ENCODE results near the gene KLHL6.
"Not testable (repeated sequence)": the region's sequence is repeated elsewhere in the genome, so short reads cannot be mapped to it uniquely, and the experiment has no call there.

Gene KLHL6

DNA sequence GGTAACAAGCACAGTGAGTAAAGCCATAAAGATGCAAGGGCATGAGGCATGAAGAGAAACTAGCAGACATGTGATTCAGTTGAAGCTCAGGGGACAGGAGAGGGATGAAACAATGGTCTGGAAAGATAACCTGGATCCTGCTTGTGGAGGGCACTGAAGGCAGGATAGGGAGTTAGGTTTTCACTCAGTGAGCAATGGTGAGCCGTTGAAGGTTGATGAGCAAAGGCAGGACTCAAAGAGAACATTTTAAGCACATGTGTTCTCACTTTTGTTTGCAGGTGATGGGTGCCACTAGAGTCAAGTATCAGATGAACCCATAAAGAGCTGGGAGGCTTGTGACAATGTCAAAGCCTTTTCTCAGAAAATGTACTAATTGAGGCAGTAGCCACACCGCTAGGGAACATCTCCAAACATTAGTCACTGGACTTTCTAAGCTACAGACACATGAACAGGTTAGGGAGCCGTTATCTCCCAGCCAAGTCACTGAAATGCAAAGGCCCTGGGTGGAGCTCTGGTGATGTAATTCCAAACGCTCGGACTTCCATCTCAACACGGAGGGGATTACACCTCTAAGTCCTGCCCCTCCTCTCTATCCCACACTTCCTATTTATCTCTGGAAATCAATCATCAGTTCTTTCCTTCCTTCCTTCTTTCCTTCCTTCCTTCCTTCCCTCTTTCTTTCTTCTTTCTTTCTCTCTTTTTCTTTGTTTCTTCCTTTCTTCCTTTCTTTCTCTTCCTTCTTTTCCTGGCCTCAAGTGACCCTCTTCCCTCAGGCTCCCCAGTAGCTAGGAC, 22.7 kb downstream of the KLHL6 start:
- H3K9me3 Mint-ChIP-seq, result no peaks in the 10 kb centered on the region
- no peaks in the 10 kb centered on the region for H3K27me3 Mint-ChIP-seq (ENCODE audit: low read depth)
- peaks cover 31% of the 10 kb centered on the region for H3K4me1 Mint-ChIP-seq (ENCODE audit: low read depth)
- H3K27ac Mint-ChIP-seq, result peak overlapping the region; percentile 43
- no peak for DNase-seq (ENCODE audit: low spot score)
- H3K4me3 Mint-ChIP-seq, result no peak overlapping the region
- H3K36me3 Mint-ChIP-seq (ENCODE audit: low read depth), result peaks cover 29% of the 10 kb centered on the region

DNA sequence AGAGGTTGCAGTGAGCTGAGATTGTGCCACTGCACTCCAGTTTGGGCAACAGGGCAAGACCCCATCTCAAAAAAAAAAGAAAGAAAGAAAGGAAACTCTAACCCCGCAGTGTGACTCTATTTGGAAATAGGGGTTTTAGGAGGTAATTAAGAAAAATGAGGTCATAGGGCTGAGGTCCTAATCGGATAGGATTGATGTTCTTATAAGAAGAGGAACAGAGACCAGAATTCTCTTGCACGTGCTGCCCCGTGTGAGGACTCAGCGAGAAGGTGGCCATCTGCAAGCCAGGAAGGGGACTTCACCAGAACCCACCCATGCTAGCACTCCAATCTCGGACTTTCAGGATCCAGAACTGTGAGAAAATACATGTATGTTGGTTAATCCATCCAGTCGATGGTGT, 25.8 kb downstream of the KLHL6 start:
- no peaks in the 10 kb centered on the region for H3K9me3 Mint-ChIP-seq
- no peak overlapping the region for H3K27ac Mint-ChIP-seq
- no peak overlapping the region for H3K4me3 Mint-ChIP-seq
- no peaks in the 10 kb centered on the region for H3K27me3 Mint-ChIP-seq (ENCODE audit: low read depth)
- H3K36me3 Mint-ChIP-seq (ENCODE audit: low read depth), result peaks cover 51% of the 10 kb centered on the region
- no peak for DNase-seq (ENCODE audit: low spot score)
- peaks cover 46% of the 10 kb centered on the region for H3K4me1 Mint-ChIP-seq (ENCODE audit: low read depth)

- H3K4me1 Mint-ChIP-seq (ENCODE audit: low read depth), result peaks cover 46% of the 10 kb centered on the region
- H3K4me3 Mint-ChIP-seq, result no peak overlapping the region
- H3K9me3 Mint-ChIP-seq, result no peaks in the 10 kb centered on the region
- H3K27me3 Mint-ChIP-seq (ENCODE audit: low read depth), result no peaks in the 10 kb centered on the region
- DNase-seq (ENCODE audit: low spot score), result no peak
- peaks cover 57% of the 10 kb centered on the region for H3K36me3 Mint-ChIP-seq (ENCODE audit: low read depth)
- H3K27ac Mint-ChIP-seq, result no peak overlapping the region
Measured at GRCh38 chr3:183529185-183529584, 26.3 kb downstream of the KLHL6 start.

DNA sequence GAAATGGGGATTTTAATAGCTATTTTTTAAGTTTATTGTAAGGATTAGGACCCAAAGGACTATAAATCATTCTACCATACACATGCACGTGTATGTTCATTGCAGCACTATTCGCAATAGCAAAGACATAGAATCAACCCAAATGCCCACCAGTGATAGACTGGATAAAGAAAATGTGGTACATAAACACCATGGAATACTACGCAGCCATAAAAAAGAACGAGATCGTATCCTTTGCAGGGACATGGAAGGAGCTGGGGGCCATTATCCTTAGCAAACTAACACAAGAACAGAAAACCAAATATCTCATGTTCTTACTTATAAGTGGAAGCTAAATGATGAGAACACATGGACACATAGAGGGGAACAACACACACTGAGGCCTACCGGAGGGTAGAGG, 26.7 kb downstream of the KLHL6 start:
- not testable (repeated sequence) for H3K9me3 Mint-ChIP-seq; H3K4me3 Mint-ChIP-seq; DNase-seq (ENCODE audit: low spot score); H3K27ac Mint-ChIP-seq; H3K27me3 Mint-ChIP-seq (ENCODE audit: low read depth)
- Mint-ChIP-seq H3K36me3 (ENCODE audit: low read depth) (peaks cover 57% of the 10 kb centered on the region), H3K4me1 (ENCODE audit: low read depth) (peaks cover 45% of the 10 kb centered on the region)

GRCh38 chr3:183527428-183528379, 27.8 kb downstream of the KLHL6 start:
- no peak for DNase-seq (ENCODE audit: low spot score)
- H3K4me1 Mint-ChIP-seq (ENCODE audit: low read depth), result peaks cover 39% of the 10 kb centered on the region
- H3K27me3 Mint-ChIP-seq (ENCODE audit: low read depth), result no peaks in the 10 kb centered on the region
- H3K9me3 Mint-ChIP-seq, result no peaks in the 10 kb centered on the region
- H3K4me3 Mint-ChIP-seq, result peak overlapping the region; percentile 70
- H3K36me3 Mint-ChIP-seq (ENCODE audit: low read depth), result peaks cover 65% of the 10 kb centered on the region
- peak overlapping the region; percentile 81 for H3K27ac Mint-ChIP-seq

GRCh38 chr3:183526838-183527427, 28.6 kb downstream of the KLHL6 start:
- Mint-ChIP-seq H3K9me3 (no peaks in the 10 kb centered on the region), H3K4me3 (peak overlapping the region; percentile 70), H3K36me3 (ENCODE audit: low read depth) (peaks cover 64% of the 10 kb centered on the region), H3K27ac (peak overlapping the region; percentile 81), H3K27me3 (ENCODE audit: low read depth) (no peaks in the 10 kb centered on the region), H3K4me1 (ENCODE audit: low read depth) (peaks cover 35% of the 10 kb centered on the region)
- DNase-seq (ENCODE audit: low spot score), result no peak

DNA sequence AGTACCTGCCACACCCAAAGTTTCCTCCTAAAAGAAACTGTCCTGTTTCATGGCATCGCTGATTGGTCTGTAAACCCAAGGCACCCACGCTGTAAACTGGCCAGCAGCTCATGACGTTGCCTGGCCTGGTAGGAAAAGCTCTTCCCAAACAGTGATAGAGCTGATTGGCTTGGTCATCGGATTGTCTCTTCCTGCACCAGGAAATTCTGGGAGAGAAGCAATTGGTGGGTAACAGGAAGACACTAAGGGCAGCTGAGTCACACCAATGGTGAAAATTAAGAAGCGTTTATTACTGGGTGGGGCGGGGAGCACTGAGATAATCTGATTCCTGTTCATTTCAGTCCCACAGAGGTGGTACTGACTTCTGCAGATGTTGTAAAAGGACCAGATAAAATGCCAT, 31.0 kb downstream of the KLHL6 start:
- no peak overlapping the region for H3K4me3 Mint-ChIP-seq
- H3K9me3 Mint-ChIP-seq, result no peaks in the 10 kb centered on the region
- H3K27me3 Mint-ChIP-seq (ENCODE audit: low read depth), result no peaks in the 10 kb centered on the region
- H3K36me3 Mint-ChIP-seq (ENCODE audit: low read depth), result peaks cover 59% of the 10 kb centered on the region
- DNase-seq (ENCODE audit: low spot score), result no peak
- H3K4me1 Mint-ChIP-seq (ENCODE audit: low read depth), result peaks cover 38% of the 10 kb centered on the region
- H3K27ac Mint-ChIP-seq, result peak overlapping the region; percentile 26

DNA sequence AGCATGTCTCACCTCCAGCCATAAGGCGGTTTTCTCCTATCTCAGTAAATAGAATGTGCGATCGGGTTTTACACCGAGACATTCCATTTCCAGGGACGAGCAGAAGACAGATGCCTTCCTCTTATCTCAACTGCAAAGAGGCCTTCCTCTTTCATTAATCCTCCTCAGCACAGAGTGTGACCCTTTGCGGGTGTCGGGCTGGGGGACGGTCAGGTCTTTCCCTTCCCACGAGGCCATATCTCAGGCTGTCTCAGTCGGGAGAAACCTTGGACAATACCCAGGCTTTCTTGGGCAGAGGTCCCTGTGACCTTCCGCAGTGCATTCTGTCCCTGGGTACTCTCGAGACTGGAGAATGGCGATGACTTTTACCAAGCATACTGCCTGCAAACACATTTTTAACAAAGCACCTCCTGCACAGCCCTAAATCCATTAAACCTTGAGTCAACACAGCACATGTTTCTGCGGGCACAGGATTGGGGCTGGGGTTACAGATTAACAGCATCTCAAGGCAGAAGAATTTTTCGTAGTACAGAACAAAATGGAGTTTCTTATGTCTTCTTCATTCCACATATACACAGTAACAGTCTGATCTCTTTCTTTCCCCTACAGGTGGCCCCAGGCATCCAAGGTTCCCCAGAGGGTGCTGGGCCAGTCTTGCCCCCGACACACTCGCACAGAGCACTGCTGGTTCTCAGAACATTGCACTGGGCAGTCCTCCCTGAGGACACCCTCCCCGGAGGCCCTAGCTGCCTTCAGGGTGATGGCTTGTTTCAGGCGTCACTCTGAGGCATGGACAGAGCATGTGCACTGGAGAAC, 34.6 kb downstream of the KLHL6 start:
- Mint-ChIP-seq H3K36me3 (ENCODE audit: low read depth) (peaks cover 47% of the 10 kb centered on the region), H3K27ac (peak overlapping the region; percentile 34), H3K4me1 (ENCODE audit: low read depth) (peaks cover 43% of the 10 kb centered on the region)
- not testable (repeated sequence) for H3K27me3 Mint-ChIP-seq (ENCODE audit: low read depth); DNase-seq (ENCODE audit: low spot score); H3K9me3 Mint-ChIP-seq; H3K4me3 Mint-ChIP-seq

GRCh38 chr3:183520295-183520694, 35.2 kb downstream of the KLHL6 start:
- Mint-ChIP-seq H3K27ac (peak overlapping the region; percentile 2), H3K4me1 (ENCODE audit: low read depth) (peaks cover 43% of the 10 kb centered on the region), H3K36me3 (ENCODE audit: low read depth) (peaks cover 44% of the 10 kb centered on the region)
- DNase-seq (ENCODE audit: low spot score); H3K9me3 Mint-ChIP-seq; H3K27me3 Mint-ChIP-seq (ENCODE audit: low read depth); H3K4me3 Mint-ChIP-seq: not testable (repeated sequence)

- Mint-ChIP-seq H3K4me3 (no peak overlapping the region), H3K4me1 (ENCODE audit: low read depth) (peaks cover 44% of the 10 kb centered on the region), H3K27ac (peak overlapping the region; percentile 2), H3K27me3 (ENCODE audit: low read depth) (no peaks in the 10 kb centered on the region), H3K9me3 (no peaks in the 10 kb centered on the region), H3K36me3 (ENCODE audit: low read depth) (peaks cover 44% of the 10 kb centered on the region)
- no peak for DNase-seq (ENCODE audit: low spot score)
Measured at GRCh38 chr3:183519891-183520290, 35.6 kb downstream of the KLHL6 start.

- Mint-ChIP-seq H3K9me3 (no peaks in the 10 kb centered on the region), H3K27ac (peak overlapping the region; percentile 90), H3K4me3 (peak overlapping the region; percentile 72), H3K36me3 (ENCODE audit: low read depth) (peaks cover 42% of the 10 kb centered on the region), H3K4me1 (ENCODE audit: low read depth) (peaks cover 53% of the 10 kb centered on the region), H3K27me3 (ENCODE audit: low read depth) (no peaks in the 10 kb centered on the region)
- DNase-seq (ENCODE audit: low spot score), result no peak
Measured at GRCh38 chr3:183518491-183519251, 36.8 kb downstream of the KLHL6 start.

GRCh38 chr3:183517607-183518006, 37.9 kb downstream of the KLHL6 start:
- Mint-ChIP-seq H3K9me3 (no peaks in the 10 kb centered on the region), H3K27me3 (ENCODE audit: low read depth) (no peaks in the 10 kb centered on the region), H3K36me3 (ENCODE audit: low read depth) (peaks cover 38% of the 10 kb centered on the region), H3K4me3 (peak overlapping the region; percentile 55), H3K4me1 (ENCODE audit: low read depth) (peaks cover 62% of the 10 kb centered on the region), H3K27ac (peak overlapping the region; percentile 90)
- DNase-seq (ENCODE audit: low spot score), result peak; percentile 21
